Transverse colon (tissue), 4 donors: ENCODE measurements around the gene RPS14. TPM values are rescaled to one million over a fixed set of nuclear protein-coding genes. Genes with fewer than 3 reads are reported as not detected.

Source experiments
- DNase-seq: peaks from one replicate; pipeline ENCODE4 v3.0.0-alpha.2; 2019
- H3K27ac ChIP-seq, 4 donors: fragments of 200-600 bp; sonication (generic); 2 replicates each; pipeline ENCODE4 v1.5.1; 2016 to 2018; ENCODE audit warnings: inconsistent platforms in 4 of 4
- H3K27me3 ChIP-seq: fragments of 200-600 bp; sonication (generic); 2 replicates; pipeline ENCODE4 v1.5.1; 2017; ENCODE audit warnings: inconsistent platforms
- H3K36me3 ChIP-seq, 4 donors: fragments of 200-600 bp; sonication (generic); 2 replicates each; pipeline ENCODE4 v1.5.1; 2017 to 2019; ENCODE audit warnings: inconsistent platforms in 4 of 4
- H3K4me1 ChIP-seq, 4 donors: fragments of 200-600 bp; sonication (generic); 2 replicates each; pipeline ENCODE4 v1.5.1; 2017 to 2020; ENCODE audit warnings: inconsistent platforms in 4 of 4
- H3K4me3 ChIP-seq, 4 donors: fragments of 200-600 bp; sonication (generic); 1 replicate in 1 of 4; 2 replicates in 3 of 4; pipeline versions ENCODE4 v1.5.1 to v1.6.1; 2017 to 2019; ENCODE audit warnings: inconsistent platforms in 4 of 4
- H3K9me3 ChIP-seq, 2 donors: fragments of 200-600 bp; sonication (generic); 2 replicates each; pipeline ENCODE4 v1.5.1; 2017 to 2019; ENCODE audit warnings: inconsistent platforms in 2 of 2
- EP300 ChIP-seq: sonication (generic); formaldehyde crosslinking; IDR thresholded peaks from one replicate; pipeline ENCODE4 v1.6.1; 2017; ENCODE audit warnings: antibody characterized with exemption, low read depth
- POLR2A ChIP-seq: fragments of 450-650 bp; IDR thresholded peaks from one replicate; pipeline ENCODE4 v1.6.1; 2016; ENCODE audit warnings: antibody characterized with exemption, mild to moderate bottlenecking, moderate library complexity
- POLR2AphosphoS5 ChIP-seq, 3 donors: sonication (generic); formaldehyde crosslinking; IDR thresholded peaks; one replicate each; pipeline ENCODE4 v1.6.1; 2016; ENCODE audit warnings: antibody characterized with exemption in 3 of 3
- WGBS, 2 donors: methylation state at CpG; one replicate each; pipeline ENCODE4 v1.1.5; 2018; ENCODE audit warnings: low coverage in 1 of 2; 5-methylcytosine and 5-hydroxymethylcytosine counted together
- in situ Hi-C, 4 donors: fragments of 200-750 bp; cut with MboI; loops; one replicate each; pipeline versions ENCODE4 v1.15.0 to v1.15.1; 2017; ENCODE audit warnings: low sequenced_read_pairs in 3 of 4, low pct_ligation_motif_present in 1 of 4, low pct_unique_long_range_greater_than_20kb in 1 of 4
- intact Hi-C: fragments of 100-400 bp; cut with DNase I; formaldehyde crosslinking; loops from one replicate; pipeline ENCODE4 v1.15.1; 2023; ENCODE audit warnings: low total_unique reads
- total RNA-seq, 4 donors: library from RNA; depleted of rRNA; stranded (reverse); fragments of >200 nt; gene quantifications; one replicate each; pipeline ENCODE4 v1.1.0, GENCODE V29; 2016
- TF ChIP-seq, protein P1 (sequence below), 5 experiments: fragments of 200-600 bp in 3 of 5; fragments of 450-650 bp in 2 of 5; sonication (generic) in 3 of 5; IDR thresholded peaks; 1 replicate in 2 of 5; 2 replicates in 3 of 5; pipeline ENCODE4 v1.5.1; 2016 to 2017; ENCODE audit warnings: antibody characterized with exemption in 5 of 5, inconsistent platforms in 3 of 5, mild to moderate bottlenecking in 2 of 5, moderate library complexity in 1 of 5

RPS14 gene
- total RNA-seq, 4 donors from 2014 or later, result 1,179 to 2,387 (median 1,878) TPM

DNA sequence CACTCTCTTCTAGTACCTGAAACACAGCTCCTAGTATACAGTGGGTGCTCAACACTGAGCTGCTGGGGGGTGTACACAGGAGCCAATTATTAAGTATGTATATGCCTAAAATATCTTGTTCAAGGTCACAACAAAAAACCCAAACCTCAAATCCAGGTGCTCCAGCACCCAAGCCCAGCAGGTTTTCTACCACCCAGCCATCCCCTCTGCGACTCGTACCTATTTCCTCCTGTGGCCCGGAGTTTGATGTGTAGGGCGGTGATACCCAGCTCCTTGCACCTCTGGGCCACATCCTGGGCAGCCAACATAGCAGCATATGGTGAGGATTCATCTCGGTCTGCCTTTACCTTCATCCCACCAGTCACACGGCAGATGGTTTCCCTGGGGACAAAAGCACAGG lies 3.0 kb downstream of the RPS14 start:
- no peaks in the 10 kb centered on the region for H3K27me3 ChIP-seq
- H3K36me3 ChIP-seq, result peaks cover 0 to 46% (median 22%) of the 10 kb centered on the region in 4 donors
- TF ChIP-seq POLR2A, result no peak
- TF ChIP-seq EP300, result no peak
- TF ChIP-seq, protein P1, sequence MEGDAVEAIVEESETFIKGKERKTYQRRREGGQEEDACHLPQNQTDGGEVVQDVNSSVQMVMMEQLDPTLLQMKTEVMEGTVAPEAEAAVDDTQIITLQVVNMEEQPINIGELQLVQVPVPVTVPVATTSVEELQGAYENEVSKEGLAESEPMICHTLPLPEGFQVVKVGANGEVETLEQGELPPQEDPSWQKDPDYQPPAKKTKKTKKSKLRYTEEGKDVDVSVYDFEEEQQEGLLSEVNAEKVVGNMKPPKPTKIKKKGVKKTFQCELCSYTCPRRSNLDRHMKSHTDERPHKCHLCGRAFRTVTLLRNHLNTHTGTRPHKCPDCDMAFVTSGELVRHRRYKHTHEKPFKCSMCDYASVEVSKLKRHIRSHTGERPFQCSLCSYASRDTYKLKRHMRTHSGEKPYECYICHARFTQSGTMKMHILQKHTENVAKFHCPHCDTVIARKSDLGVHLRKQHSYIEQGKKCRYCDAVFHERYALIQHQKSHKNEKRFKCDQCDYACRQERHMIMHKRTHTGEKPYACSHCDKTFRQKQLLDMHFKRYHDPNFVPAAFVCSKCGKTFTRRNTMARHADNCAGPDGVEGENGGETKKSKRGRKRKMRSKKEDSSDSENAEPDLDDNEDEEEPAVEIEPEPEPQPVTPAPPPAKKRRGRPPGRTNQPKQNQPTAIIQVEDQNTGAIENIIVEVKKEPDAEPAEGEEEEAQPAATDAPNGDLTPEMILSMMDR (IDR thresholded peaks at IDR 0.05), result no peak
- TF ChIP-seq POLR2AphosphoS5 (IDR thresholded peaks at IDR 0.05), result no peak
- intact Hi-C loops (no loop called here), in situ Hi-C loops (loop anchor here (25.0 kb wide), 3 partner anchors 184 to 309 kb away; partner anchors contain the start of genes CDX1 (in 2 of the 4) and PDGFRB (in 2 of the 4))
- peaks cover 12 to 19% (median 13%) of the 10 kb centered on the region in 4 donors for H3K4me1 ChIP-seq
- H3K4me3 ChIP-seq, result no peak overlapping the region
- no peak overlapping the region for H3K27ac ChIP-seq
- DNase-seq, result no peak
- H3K9me3 ChIP-seq, result no peaks in the 10 kb centered on the region
- 89% methylated on average over 6 of the region's 6 CpGs; no CpG with 5 or more reads in 1 of the 2 donors for WGBS, 2 donors

- 84 to 100% methylated on average over 1 to 2 of the region's 2 CpGs for WGBS, 2 donors
- no peak for DNase-seq
- TF ChIP-seq EP300, result no peak
- TF ChIP-seq POLR2A, result no peak
- TF ChIP-seq, protein P1 (IDR thresholded peaks at IDR 0.05), result no peak
- no peak for TF ChIP-seq POLR2AphosphoS5 (IDR thresholded peaks at IDR 0.05)
- in situ Hi-C loops (loop anchor here (25.0 kb wide), 3 partner anchors 184 to 309 kb away; partner anchors contain the start of genes CDX1 (in 2 of the 4) and PDGFRB (in 2 of the 4)), intact Hi-C loops (no loop called here)
- no peaks in the 10 kb centered on the region for H3K9me3 ChIP-seq
- peaks cover 0 to 46% (median 22%) of the 10 kb centered on the region in 4 donors for H3K36me3 ChIP-seq
- no peaks in the 10 kb centered on the region for H3K27me3 ChIP-seq
- peaks cover 12 to 19% (median 13%) of the 10 kb centered on the region in 4 donors for H3K4me1 ChIP-seq
- no peak overlapping the region for H3K27ac ChIP-seq
- H3K4me3 ChIP-seq, result no peak overlapping the region
These were observed 3.5 kb downstream of the RPS14 start for GRCh38 chr5:150446088-150446487.

GRCh38 chr5:150444770-150445169 lies 4.8 kb downstream of the RPS14 start:
- in situ Hi-C loops (loop anchor here (25.0 kb wide), 3 partner anchors 182 to 307 kb away; partner anchors contain the start of genes CDX1 (in 2 of the 4) and PDGFRB (in 2 of the 4)), intact Hi-C loops (no loop called here)
- Histone ChIP-seq H3K4me3 (no peak overlapping the region), H3K4me1 (peaks cover 12 to 19% (median 13%) of the 10 kb centered on the region in 4 donors), H3K36me3 (peaks cover 0 to 46% (median 22%) of the 10 kb centered on the region in 4 donors), H3K9me3 (no peaks in the 10 kb centered on the region), H3K27ac (no peak overlapping the region), H3K27me3 (no peaks in the 10 kb centered on the region)
- 86% methylated on average over 9 of the region's 9 CpGs; no CpG with 5 or more reads in 1 of the 2 donors for WGBS, 2 donors
- DNase-seq, result no peak
- TF ChIP-seq EP300 (no peak), POLR2A (no peak), POLR2AphosphoS5 (IDR thresholded peaks at IDR 0.05) (no peak)
- TF ChIP-seq, protein P1 (IDR thresholded peaks at IDR 0.05), result no peak

DNA sequence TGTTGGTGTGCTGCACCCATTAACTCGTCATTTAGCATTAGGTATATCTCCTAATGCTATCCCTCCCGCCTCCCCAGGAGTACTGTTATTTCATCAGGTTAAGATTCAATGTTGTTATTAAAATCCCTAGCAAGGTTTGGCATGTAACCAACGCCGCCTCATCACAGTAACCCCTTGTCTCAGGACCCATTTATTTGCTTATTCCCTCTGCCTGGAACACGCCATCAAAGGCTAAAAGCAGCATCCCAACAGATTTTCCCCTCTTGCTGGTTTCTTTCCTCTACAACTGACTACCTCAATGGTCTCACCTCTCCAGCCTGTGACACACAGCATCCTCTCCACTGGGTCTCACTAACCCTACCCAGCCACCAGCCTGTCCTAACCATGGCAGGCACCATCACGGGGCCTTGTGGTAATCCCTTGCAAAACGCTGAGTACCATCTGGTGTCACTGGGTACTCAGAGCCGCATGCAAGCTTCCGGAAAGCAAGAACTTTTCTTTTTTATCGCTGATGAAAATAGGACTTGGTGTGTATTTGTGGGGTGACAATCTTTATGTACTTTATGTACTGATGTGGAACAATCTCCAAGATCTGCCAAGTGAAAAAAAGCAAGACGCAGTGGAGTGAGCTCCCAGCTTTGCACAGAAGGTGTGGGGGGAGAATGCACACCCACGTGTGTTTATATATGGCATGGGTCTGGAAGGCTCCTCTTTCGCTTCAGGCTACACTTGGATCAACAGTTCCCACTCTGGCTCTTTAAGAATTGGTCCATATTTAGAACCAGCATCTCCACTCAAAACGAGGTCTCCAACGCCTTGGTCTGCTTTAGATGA lies 6.1 kb downstream of the RPS14 start:
- no peaks in the 10 kb centered on the region for H3K9me3 ChIP-seq
- WGBS, 2 donors, result 73 to 79% methylated on average over 10 to 15 of the region's 15 CpGs
- no peak for DNase-seq
- no peak overlapping the region for H3K27ac ChIP-seq
- in situ Hi-C loops (loop anchor here (25.0 kb wide), 3 partner anchors 181 to 306 kb away; partner anchors contain the start of genes CDX1 (in 2 of the 4) and PDGFRB (in 2 of the 4)), intact Hi-C loops (no loop called here)
- H3K4me3 ChIP-seq, result no peak overlapping the region
- TF ChIP-seq POLR2AphosphoS5 (IDR thresholded peaks at IDR 0.05) (peak in 1 of 3 donors; percentile 12), EP300 (no peak), POLR2A (no peak)
- TF ChIP-seq, protein P1 (IDR thresholded peaks at IDR 0.05), result no peak
- H3K36me3 ChIP-seq, result peaks cover 0 to 46% (median 22%) of the 10 kb centered on the region in 4 donors
- H3K27me3 ChIP-seq, result no peaks in the 10 kb centered on the region
- peaks cover 8 to 15% (median 9%) of the 10 kb centered on the region in 4 donors for H3K4me1 ChIP-seq
